HPDE6-E6E7 (cell line): ENCODE measurements around the gene PTPN9.
"Not testable (repeated sequence)": the region's sequence is repeated elsewhere in the genome, so short reads cannot be mapped to it uniquely, and the experiment has no call there.

Experiments used
- DNase-seq: peaks from one replicate; pipeline ENCODE4 v3.0.0; 2011; ENCODE audit warnings: missing footprints; ENCODE audit errors: extremely low spot score

Gene PTPN9

DNA sequence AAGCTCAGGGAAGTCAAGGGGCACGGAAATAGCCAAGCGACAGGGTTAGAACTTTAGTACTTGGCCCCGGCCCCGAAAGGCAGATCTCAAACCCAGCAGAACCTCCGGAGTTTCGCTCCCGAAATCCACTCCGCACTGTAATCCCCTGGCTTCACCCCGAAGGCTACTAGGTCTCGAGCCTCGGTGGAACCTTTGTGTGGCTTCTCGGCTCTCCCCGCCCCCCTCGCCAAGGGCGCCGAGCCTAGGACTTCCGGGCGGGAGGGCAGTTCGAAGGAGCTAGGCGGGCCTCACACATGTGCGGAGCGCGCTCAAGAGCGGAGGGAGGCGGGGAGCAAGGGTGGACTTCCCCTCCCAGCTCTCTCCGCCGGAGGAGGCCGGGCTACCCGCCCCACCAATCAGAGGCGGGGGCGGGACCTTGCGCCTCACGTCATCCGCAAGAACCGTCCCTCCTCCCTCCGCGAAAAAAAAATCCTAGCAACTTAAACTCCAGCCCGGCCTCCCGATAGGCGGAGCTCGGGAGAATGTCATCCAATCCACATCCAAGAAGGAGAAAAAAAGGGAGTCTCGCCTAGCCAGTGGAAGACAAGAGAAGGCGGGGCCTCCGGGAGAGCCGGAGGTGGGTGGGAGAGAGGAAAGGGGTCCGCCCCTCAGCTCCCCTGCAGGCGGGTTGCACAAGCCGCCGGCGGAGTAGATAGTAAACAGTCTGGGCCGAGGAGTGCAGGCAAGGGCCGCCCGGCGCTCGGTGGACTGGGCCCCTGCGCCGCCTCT is 125.2 kb downstream of the PTPN9 start:
- peak; percentile 93 for DNase-seq

DNA sequence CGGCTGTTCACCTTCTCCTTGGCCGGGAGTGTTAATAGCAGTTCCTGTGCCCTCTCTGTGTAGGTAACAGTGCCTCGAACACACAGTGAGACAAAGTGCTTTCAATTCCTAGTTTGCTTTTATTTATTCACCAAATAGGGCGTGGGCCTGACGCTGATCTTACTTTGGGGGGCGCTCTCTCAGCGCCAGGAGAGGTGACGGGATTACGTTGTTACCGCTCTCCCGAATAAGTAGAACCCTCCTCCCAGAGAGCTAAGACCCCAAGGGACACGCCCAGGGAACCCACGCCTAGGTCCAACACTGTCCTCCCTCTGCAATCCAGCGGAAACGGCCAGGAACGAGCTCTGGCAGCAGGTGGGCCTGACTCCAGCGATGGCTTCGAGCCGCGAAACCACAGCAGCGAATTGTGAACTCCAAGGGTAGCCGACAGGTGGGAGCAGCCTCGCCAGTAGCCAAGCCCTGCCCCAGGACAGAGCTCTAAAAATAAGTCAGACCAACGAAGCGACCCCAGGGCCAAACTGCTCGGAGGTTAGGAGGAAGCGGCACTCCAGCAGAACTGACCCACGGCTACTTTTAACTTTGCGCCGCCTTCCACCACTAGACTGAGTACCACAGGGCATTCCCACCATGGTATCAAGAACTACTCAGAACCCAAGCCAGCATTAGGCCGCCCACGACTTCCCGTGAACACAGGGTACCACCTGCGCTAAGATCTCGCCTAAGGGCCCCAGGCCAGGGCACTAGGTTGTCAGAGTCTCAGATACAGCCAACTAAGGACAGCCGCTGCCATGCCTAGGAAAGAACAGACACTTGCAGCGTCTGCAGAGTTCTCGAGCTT is 126.0 kb downstream of the PTPN9 start:
- DNase-seq: no peak

GRCh38 chr15:75452364-75452864 is 126.7 kb downstream of the PTPN9 start:
- DNase-seq: peak; percentile 66

DNA sequence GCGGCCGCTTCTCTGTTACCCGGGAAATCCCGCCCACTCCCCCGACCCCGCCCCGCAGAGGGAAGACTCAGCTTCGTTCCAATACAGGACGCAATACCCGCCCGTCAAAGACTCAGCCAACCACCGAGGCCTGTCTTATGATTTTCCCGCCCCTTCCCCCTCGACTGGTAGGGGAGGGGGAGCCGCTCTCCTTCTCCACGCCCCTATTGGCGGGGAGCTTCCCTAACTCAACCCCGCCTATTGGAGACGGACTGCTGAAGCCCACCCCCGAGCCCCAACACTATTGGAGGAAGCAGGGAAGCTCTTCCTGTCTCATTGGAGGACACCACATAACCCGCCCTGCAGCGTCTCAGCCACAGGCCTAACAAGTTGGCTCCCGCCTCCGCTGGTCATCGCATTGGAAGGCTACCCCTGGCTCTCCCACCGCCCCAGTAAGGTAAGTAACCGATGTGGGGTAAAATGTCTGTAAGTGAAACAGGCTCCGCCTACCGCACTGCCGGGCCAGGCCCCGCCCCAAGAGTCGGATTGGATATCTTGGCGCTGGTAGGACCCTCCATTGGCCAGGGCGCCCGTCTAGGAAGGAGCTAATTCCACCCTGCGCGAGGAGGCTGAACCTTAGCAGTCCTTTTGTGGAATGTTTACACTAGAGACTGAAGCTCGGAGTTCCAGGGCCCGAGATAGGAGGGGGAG is 127.3 kb downstream of the PTPN9 start, which contains the start of gene SIN3A:
SIN3A (minus strand) TSS at position 17 of the 690 bp plus-strand sequence. CDS start 21,315 bp downstream, outside the sequence.
- peak; percentile 89 for DNase-seq

DNA sequence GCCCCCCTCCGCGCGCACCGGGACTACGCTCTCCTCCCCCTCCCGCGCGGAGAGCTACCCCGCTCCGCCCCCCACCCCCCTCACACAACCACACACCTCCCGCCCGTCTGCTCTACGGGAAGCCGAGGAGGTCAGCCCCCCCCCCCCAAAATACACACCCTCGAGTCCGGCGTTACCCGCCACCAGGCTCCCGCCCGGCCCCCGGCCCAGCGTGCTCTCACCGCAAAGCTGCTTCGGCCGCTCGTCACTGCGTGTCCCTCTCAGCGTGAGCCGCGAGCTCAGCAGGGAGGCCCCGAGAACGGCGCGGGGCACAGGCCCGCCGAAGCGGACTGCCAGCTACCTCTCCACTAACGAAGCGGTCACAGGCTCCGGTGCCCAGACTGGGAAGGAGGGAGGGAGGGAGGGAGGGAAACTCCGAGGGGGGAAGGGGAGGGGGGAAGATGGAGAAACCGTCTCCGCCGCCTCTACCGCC is 127.9 kb downstream of the PTPN9 start:
- no peak for DNase-seq

- peak; percentile 81 for DNase-seq
These were observed 128.6 kb downstream of the PTPN9 start for GRCh38 chr15:75450307-75451201.

GRCh38 chr15:75449585-75450306 is 129.4 kb downstream of the PTPN9 start:
- DNase-seq: no peak

- DNase-seq: not testable (repeated sequence)
These were observed 130.9 kb downstream of the PTPN9 start for GRCh38 chr15:75448171-75448570.

- DNase-seq: no peak
These were observed 133.0 kb downstream of the PTPN9 start for GRCh38 chr15:75446151-75446550.

GRCh38 chr15:75445324-75445723 is 133.8 kb downstream of the PTPN9 start:
- not testable (repeated sequence) for DNase-seq

GRCh38 chr15:75443972-75444453 is 135.1 kb downstream of the PTPN9 start:
- not testable (repeated sequence) for DNase-seq

DNA sequence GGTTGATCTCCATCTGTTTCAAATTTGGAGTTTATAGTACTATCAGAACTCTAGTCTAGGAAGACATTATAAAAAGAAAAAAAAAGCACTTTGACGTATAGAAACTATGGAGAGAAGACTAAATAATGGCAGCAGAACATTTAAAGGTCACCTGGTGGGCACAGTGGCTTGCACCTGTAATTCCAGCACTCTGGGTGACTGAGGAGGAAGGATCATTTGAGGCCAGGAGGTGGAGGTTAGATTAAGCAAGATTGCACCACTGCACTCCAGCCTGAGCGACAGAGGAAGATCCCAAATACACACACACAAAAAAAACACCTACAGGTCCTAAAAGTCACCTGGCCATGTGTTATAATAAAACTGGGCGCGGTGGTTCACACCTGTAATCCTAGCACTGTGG is 141.4 kb downstream of the PTPN9 start:
- no peak for DNase-seq

GRCh38 chr15:75436881-75437280 is 142.2 kb downstream of the PTPN9 start:
- no peak for DNase-seq

DNA sequence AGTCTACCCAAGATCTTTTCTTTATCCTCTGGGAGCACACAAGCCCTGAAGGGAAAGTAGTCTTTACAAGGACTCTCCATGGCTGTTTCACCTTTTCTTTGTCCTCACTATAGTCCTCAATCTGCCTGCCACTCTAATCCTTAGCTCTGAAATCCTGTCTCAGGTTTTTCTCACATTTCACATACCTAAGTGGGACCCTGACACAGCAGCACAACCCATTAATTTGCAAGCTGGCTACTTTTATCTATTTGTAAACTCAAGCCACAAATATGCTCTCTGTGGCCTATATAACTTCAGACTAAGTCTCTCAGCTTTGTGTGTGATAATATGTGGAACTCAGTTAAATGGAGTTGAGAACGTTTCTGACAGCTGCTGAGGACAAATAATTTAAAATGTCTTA is 147.4 kb downstream of the PTPN9 start:
- no peak for DNase-seq

- no peak for DNase-seq
These were observed 147.8 kb downstream of the PTPN9 start for GRCh38 chr15:75431270-75431669.

DNA sequence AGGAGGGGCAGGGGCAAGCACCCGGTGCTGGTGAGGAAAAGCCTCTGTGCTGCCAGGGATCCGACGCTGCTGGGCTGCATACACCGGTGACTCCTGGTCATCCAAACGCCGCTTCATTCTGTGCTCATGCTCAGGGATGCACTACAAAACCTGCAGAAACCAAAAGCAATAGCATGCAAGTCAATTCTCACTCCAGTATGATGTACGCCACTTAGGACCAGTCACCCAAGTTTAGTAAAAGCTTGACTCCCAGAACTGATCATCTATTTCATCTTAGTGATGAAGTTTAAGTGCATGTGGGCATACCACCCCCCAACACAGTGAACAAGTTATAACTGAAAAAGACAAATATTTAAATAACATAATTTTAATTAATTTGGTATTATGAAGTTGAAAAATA is 148.9 kb downstream of the PTPN9 start:
- no peak for DNase-seq

DNA sequence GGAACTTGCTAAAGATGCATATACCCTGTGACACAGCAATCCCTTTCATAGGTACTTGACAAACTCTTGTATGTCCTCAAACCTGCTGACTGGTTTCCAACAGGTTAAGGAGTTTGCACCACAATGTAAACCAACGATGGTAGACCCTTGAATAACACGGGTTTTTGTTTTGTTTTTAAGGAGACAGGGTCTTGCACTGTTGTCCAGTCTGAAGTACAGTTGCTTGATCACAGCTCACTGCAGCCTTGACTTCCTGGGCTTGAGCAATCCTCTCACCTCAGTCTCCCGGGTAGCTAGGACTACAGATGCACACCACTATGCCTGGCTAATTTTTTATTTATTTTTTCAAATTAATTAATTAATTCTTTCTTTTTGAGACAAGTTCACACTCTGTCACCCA is 151.0 kb downstream of the PTPN9 start:
- DNase-seq: no peak

GRCh38 chr15:75425966-75426500 is 153.1 kb downstream of the PTPN9 start:
- no peak for DNase-seq

DNA sequence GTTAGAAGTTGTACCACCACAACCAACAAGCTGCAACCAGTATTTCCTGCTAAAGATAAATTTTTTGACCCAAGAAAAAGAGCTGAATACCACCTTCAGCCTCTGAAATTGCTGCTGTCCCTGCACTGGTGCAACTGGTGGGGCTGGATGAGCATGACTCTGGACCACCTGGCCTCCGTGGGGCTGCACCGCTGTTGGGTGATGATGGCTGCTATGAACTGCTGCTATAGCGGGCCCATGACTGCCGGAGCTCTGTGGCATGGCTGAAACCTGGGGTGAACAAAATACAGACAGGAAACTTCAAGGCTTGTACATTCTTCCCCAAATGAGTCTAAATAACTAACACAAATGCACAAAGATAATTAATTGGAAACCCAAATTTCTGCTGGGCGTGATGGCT is 156.6 kb downstream of the PTPN9 start:
- no peak for DNase-seq

GRCh38 chr15:75420698-75421097 is 158.4 kb downstream of the PTPN9 start:
- no peak for DNase-seq
